PC-9 (cell line): Measurements from ENCODE around the gene DNAH11. TPM values are rescaled to one million over a fixed set of nuclear protein-coding genes. Genes with fewer than 3 reads are reported as not detected.
"Not testable (repeated sequence)": the region's sequence is repeated elsewhere in the genome, so short reads cannot be mapped to it uniquely, and the experiment has no call there.

Experiments
- BruUV-seq: library from RNA; stranded (reverse); fragments of 400-500 nt; replicated peaks from 2 replicates; lab custom pipeline; 2021; lab: Mats Ljungman, UMichigan
- CTCF ChIA-PET: fragments of 300-600 bp; sonication (Branson Sonifier 250); formaldehyde crosslinking; loops from one replicate; lab custom pipeline; 2022; ENCODE audit warnings: antibody characterized with exemption; lab: Charles Lee
- POLR2A ChIA-PET: fragments of 300-600 bp; sonication (Branson Sonifier 250); formaldehyde crosslinking; loops from one replicate; lab custom pipeline; 2022; ENCODE audit warnings: antibody characterized with exemption; ENCODE audit not compliant: unreplicated experiment; lab: Charles Lee
- DNase-seq, 2 experiments: peaks; one replicate each; pipeline versions ENCODE4 v3.0.0 to v3.0.0-alpha.2; 2015 to 2022; ENCODE audit warnings: mixed read lengths in 1 of 2
- H2AFZ ChIP-seq: fragments of 200-600 bp; sonication (generic); 2 replicates; pipeline ENCODE4 v1.8.1; 2017; ENCODE audit warnings: antibody characterized with exemption
- H3F3A ChIP-seq: fragments of 200-600 bp; sonication (generic); 2 replicates; pipeline ENCODE4 v1.8.1; 2017; ENCODE audit warnings: antibody characterized with exemption, mild to moderate bottlenecking, low read depth; ENCODE audit not compliant: insufficient read depth
- H3K27ac ChIP-seq: fragments of 200-600 bp; sonication (generic); 2 replicates; pipeline ENCODE4 v1.6.1; 2016; ENCODE audit warnings: mixed run types
- H3K27me3 ChIP-seq: fragments of 200-600 bp; sonication (generic); 2 replicates; pipeline ENCODE4 v1.6.1; 2016; ENCODE audit warnings: low read depth, mixed run types; ENCODE audit not compliant: insufficient read depth
- H3K36me3 ChIP-seq: fragments of 200-600 bp; sonication (generic); 2 replicates; pipeline ENCODE4 v1.6.1; 2016; ENCODE audit warnings: low read depth, mixed run types
- H3K4me1 ChIP-seq: fragments of 200-600 bp; sonication (generic); replicated peaks from 2 replicates; pipeline ENCODE4 v1.6.1; 2016; ENCODE audit warnings: mixed run types; ENCODE audit not compliant: insufficient read depth
- H3K4me2 ChIP-seq: fragments of 200-600 bp; sonication (generic); 2 replicates; pipeline ENCODE4 v1.6.1; 2017; ENCODE audit warnings: mixed run types
- H3K4me3 ChIP-seq: fragments of 200-600 bp; sonication (generic); 2 replicates; pipeline ENCODE4 v1.6.1; 2016; ENCODE audit warnings: mixed run types
- H3K79me2 ChIP-seq: fragments of 200-600 bp; sonication (generic); 2 replicates; pipeline ENCODE4 v1.6.1; 2017; ENCODE audit warnings: low read depth, mixed run types
- H3K9me2 ChIP-seq: fragments of 200-600 bp; sonication (generic); 2 replicates; pipeline ENCODE4 v1.8.1; 2017; ENCODE audit warnings: mild to moderate bottlenecking; ENCODE audit not compliant: insufficient read depth
- H3K9me3 ChIP-seq: fragments of 200-600 bp; sonication (generic); 2 replicates; pipeline ENCODE4 v1.8.1; 2016; ENCODE audit warnings: low read depth; ENCODE audit not compliant: insufficient read depth
- H4K20me1 ChIP-seq: fragments of 200-600 bp; sonication (generic); 2 replicates; pipeline ENCODE4 v1.8.1; 2017; ENCODE audit not compliant: insufficient read depth
- CTCF ChIP-seq: fragments of 200-600 bp; sonication (generic); conservative IDR thresholded peaks from 2 replicates; pipeline ENCODE4 v1.6.1; 2017; ENCODE audit warnings: mixed run types, antibody characterized with exemption, mild to moderate bottlenecking, moderate library complexity
- EZH2 ChIP-seq: fragments of 200-600 bp; sonication (generic); IDR thresholded peaks from 2 replicates; pipeline ENCODE4 v1.8.0; 2017; ENCODE audit warnings: antibody characterized with exemption, low read depth
- intact Hi-C: fragments of 100-400 bp; cut with micrococcal nuclease; formaldehyde crosslinking; loops from one replicate; pipeline ENCODE4 v1.10.0; 2022; ENCODE audit not compliant: unreplicated experiment
- total RNA-seq: library from RNA; stranded (reverse); gene quantifications from 2 replicates; pipeline ENCODE4 v1.2.3, GENCODE V29; 2021

DNAH11 gene
- total RNA-seq, 1 experiment from 2014 or later = not detected

- Histone ChIP-seq H3K36me3 (no peaks in the 10 kb centered on the region), H3K27me3 (no peaks in the 10 kb centered on the region), H3F3A (no peaks in the 10 kb centered on the region), H3K4me3 (no peak overlapping the region), H3K4me2 (no peak overlapping the region), H3K27ac (no peak overlapping the region), H3K9me2 (no peaks in the 10 kb centered on the region), H3K79me2 (no peaks in the 10 kb centered on the region), H3K9me3 (peaks cover 5% of the 10 kb centered on the region; the same call in 1 of the 2 replicates), H4K20me1 (no peaks in the 10 kb centered on the region), H3K4me1 (no peaks in the 10 kb centered on the region), H2AFZ (no peak overlapping the region)
- no TSS peak for BruUV-seq
- CTCF ChIA-PET = no interaction called here
- DNase-seq = no peak
- intact Hi-C loops = no loop called here
- POLR2A ChIA-PET = no interaction called here
- TF ChIP-seq EZH2 (no peak), CTCF (no peak)
Observed at GRCh38 chr7:21851559-21851967, 308.7 kb downstream of the DNAH11 start.

GRCh38 chr7:21865631-21866204 lies 322.9 kb downstream of the DNAH11 start:
- POLR2A ChIA-PET, H3K27me3 ChIP-seq, H3K36me3 ChIP-seq, H3K79me2 ChIP-seq, H4K20me1 ChIP-seq, intact Hi-C loops, H3F3A ChIP-seq, H3K27ac ChIP-seq, H3K9me3 ChIP-seq, H2AFZ ChIP-seq, BruUV-seq, CTCF ChIA-PET, H3K9me2 ChIP-seq, H3K4me3 ChIP-seq: not testable (repeated sequence)
- peak; percentile 9 to 58 for DNase-seq
- peak overlapping the region; percentile 10; the same call in 1 of the 2 replicates for H3K4me2 ChIP-seq
- H3K4me1 ChIP-seq = 0 out of 2 replicates have a peak, but pooled peaks cover 11% of the 10 kb centered on the region

- ChIA-PET CTCF (no interaction called here), POLR2A (no interaction called here)
- Histone ChIP-seq H3K9me2 (no peaks in the 10 kb centered on the region), H3K36me3 (no peaks in the 10 kb centered on the region), H3K4me3 (no peak overlapping the region), H2AFZ (no peak overlapping the region), H3K4me2 (no peak overlapping the region), H3K27me3 (no peaks in the 10 kb centered on the region), H3K9me3 (no peaks in the 10 kb centered on the region), H3K79me2 (no peaks in the 10 kb centered on the region), H3F3A (no peaks in the 10 kb centered on the region), H3K4me1 (0 out of 2 replicates have a peak, but pooled peaks cover 11% of the 10 kb centered on the region), H4K20me1 (no peaks in the 10 kb centered on the region), H3K27ac (no peak overlapping the region)
- intact Hi-C loops = no loop called here
- no peak for TF ChIP-seq EZH2
- no peak for TF ChIP-seq CTCF
- no TSS peak for BruUV-seq
- no peak for DNase-seq
Observed at GRCh38 chr7:21866731-21867130, 323.9 kb downstream of the DNAH11 start.

- H3K4me3 ChIP-seq = no peak overlapping the region
- TF ChIP-seq CTCF (no peak), EZH2 (no peak)
- no peaks in the 10 kb centered on the region for H4K20me1 ChIP-seq
- H3K9me2 ChIP-seq = no peaks in the 10 kb centered on the region
- no peaks in the 10 kb centered on the region for H3K79me2 ChIP-seq
- H2AFZ ChIP-seq = no peak overlapping the region
- 0 out of 2 replicates have a peak, but pooled peaks cover 11% of the 10 kb centered on the region for H3K4me1 ChIP-seq
- intact Hi-C loops = no loop called here
- H3K9me3 ChIP-seq = no peaks in the 10 kb centered on the region
- no TSS peak for BruUV-seq
- CTCF ChIA-PET = no interaction called here
- H3K4me2 ChIP-seq = no peak overlapping the region
- POLR2A ChIA-PET = no interaction called here
- DNase-seq = no peak
- H3K36me3 ChIP-seq = no peaks in the 10 kb centered on the region
- H3K27me3 ChIP-seq = no peaks in the 10 kb centered on the region
- H3K27ac ChIP-seq = no peak overlapping the region
- H3F3A ChIP-seq = no peaks in the 10 kb centered on the region
Observed at GRCh38 chr7:21867226-21867625, 324.4 kb downstream of the DNAH11 start.
